HEK293T (cell line): ENCODE data around the gene ADAMTS13.

Experiments
- CTCF ChIA-PET: fragments of 350-600 bp; formaldehyde crosslinking; extraction: SDS; loops from one replicate; lab custom pipeline; 2021; ENCODE audit warnings: antibody characterized with exemption, inconsistent platforms; lab: Yijun Ruan, JAX
- POLR2A ChIA-PET: fragments of 350-600 bp; formaldehyde crosslinking; extraction: SDS; loops from one replicate; lab custom pipeline; 2020; ENCODE audit warnings: antibody characterized with exemption, inconsistent platforms; lab: Yijun Ruan, JAX
- DNase-seq: peaks from one replicate; pipeline ENCODE4 v3.0.0; 2012; ENCODE audit warnings: mixed read lengths; ENCODE audit errors: extremely low spot score
- ARNT ChIP-seq: fragments of 450-650 bp; IDR thresholded peaks from 2 replicates; pipeline ENCODE4 v1.6.1; 2017; ENCODE audit warnings: mild to moderate bottlenecking
- BHLHE40 ChIP-seq: fragments of 450-650 bp; IDR thresholded peaks from 2 replicates; pipeline ENCODE4 v1.6.1; 2016; ENCODE audit warnings: mild to moderate bottlenecking, moderate library complexity, borderline replicate concordance
- CTBP1 ChIP-seq: fragments of 450-650 bp; IDR thresholded peaks from 2 replicates; pipeline ENCODE4 v1.6.1; 2016; ENCODE audit warnings: borderline replicate concordance
- ELF4 ChIP-seq: fragments of 450-650 bp; IDR thresholded peaks from 2 replicates; pipeline ENCODE4 v1.6.1; 2017; ENCODE audit warnings: antibody characterized with exemption
- FOXA1 ChIP-seq: fragments of 450-650 bp; IDR thresholded peaks from 2 replicates; pipeline ENCODE4 v1.6.1; 2016; ENCODE audit warnings: mild to moderate bottlenecking
- FOXK2 ChIP-seq: fragments of 450-650 bp; IDR thresholded peaks from 2 replicates; pipeline ENCODE4 v1.6.1; 2016; ENCODE audit warnings: mild to moderate bottlenecking
- FOXM1 ChIP-seq: fragments of 450-650 bp; IDR thresholded peaks from 2 replicates; pipeline ENCODE4 v1.6.1; 2017; ENCODE audit warnings: mild to moderate bottlenecking, borderline replicate concordance
- HDGF ChIP-seq: fragments of 450-650 bp; IDR thresholded peaks from 2 replicates; pipeline ENCODE4 v1.6.1; 2017; ENCODE audit warnings: antibody characterized with exemption, borderline replicate concordance
- L3MBTL2 ChIP-seq: fragments of 450-650 bp; conservative IDR thresholded peaks from 2 replicates; pipeline ENCODE4 v1.6.1; 2016; ENCODE audit warnings: mild to moderate bottlenecking
- LEF1 ChIP-seq: fragments of 450-650 bp; IDR thresholded peaks from 2 replicates; pipeline ENCODE4 v1.6.1; 2017; ENCODE audit warnings: mild to moderate bottlenecking, borderline replicate concordance
- NFRKB ChIP-seq: fragments of 450-650 bp; IDR thresholded peaks from 2 replicates; pipeline ENCODE4 v1.6.1; 2016; ENCODE audit warnings: mild to moderate bottlenecking, moderate library complexity
- SP1 ChIP-seq: fragments of 450-650 bp; IDR thresholded peaks from 2 replicates; pipeline ENCODE4 v1.6.1; 2017
- SUZ12 ChIP-seq: fragments of 450-650 bp; IDR thresholded peaks from 2 replicates; pipeline ENCODE4 v1.6.1; 2016; ENCODE audit warnings: mild to moderate bottlenecking
- TARDBP ChIP-seq: fragments of 450-650 bp; IDR thresholded peaks from 2 replicates; pipeline ENCODE4 v1.6.1; 2016
- ZNF384 ChIP-seq: fragments of 450-650 bp; IDR thresholded peaks from 2 replicates; pipeline ENCODE4 v1.6.1; 2016
- TF ChIP-seq, protein P1 (sequence below): fragments of 450-650 bp; IDR thresholded peaks from 2 replicates; pipeline ENCODE4 v1.6.1; 2016

The ADAMTS13 gene

DNA sequence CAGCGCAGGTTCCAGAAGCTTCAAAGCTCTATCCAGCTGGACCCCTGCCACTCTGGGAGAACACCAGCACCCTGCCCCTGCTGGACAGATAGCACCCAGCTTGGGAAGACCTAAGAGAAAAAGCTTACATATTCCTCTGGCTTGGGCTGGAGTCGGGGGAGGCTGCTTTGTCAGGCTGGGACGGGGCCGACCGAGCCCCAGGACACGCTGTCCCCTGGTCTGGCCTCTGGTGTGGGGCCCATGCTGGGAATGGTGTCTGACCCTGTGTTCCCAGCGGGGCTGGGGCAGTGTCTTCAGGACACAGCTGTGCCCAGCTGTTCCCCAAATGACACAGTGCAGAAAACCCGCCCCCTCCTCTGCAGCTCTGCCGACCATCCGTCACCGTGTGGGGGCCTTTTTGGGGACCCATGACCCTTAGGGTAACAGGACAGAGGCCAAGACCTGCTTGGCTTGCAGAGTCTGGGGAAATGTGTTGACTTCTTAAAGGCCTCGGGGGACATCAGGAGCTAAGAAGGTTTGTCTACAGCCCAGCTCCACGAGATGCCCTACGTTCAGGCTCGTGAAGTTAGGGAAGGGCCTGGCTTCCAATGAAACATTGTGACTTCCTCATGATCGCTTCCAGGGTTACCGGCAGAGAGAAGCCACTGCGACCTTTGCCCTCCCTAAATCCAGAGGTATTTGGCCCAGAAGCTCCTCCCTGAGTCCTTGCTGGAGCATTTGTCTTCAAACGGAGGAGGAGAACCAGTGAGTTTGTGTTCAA, 77.1 kb downstream of the ADAMTS13 start:
- no peak for DNase-seq
- POLR2A ChIA-PET: no interaction called here
- CTCF ChIA-PET: no interaction called here
- TF ChIP-seq SUZ12 (no peak), BHLHE40 (no peak), ARNT (no peak), LEF1 (no peak)
- TF ChIP-seq, protein P1, sequence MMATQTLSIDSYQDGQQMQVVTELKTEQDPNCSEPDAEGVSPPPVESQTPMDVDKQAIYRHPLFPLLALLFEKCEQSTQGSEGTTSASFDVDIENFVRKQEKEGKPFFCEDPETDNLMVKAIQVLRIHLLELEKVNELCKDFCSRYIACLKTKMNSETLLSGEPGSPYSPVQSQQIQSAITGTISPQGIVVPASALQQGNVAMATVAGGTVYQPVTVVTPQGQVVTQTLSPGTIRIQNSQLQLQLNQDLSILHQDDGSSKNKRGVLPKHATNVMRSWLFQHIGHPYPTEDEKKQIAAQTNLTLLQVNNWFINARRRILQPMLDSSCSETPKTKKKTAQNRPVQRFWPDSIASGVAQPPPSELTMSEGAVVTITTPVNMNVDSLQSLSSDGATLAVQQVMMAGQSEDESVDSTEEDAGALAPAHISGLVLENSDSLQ: no peak

DNA sequence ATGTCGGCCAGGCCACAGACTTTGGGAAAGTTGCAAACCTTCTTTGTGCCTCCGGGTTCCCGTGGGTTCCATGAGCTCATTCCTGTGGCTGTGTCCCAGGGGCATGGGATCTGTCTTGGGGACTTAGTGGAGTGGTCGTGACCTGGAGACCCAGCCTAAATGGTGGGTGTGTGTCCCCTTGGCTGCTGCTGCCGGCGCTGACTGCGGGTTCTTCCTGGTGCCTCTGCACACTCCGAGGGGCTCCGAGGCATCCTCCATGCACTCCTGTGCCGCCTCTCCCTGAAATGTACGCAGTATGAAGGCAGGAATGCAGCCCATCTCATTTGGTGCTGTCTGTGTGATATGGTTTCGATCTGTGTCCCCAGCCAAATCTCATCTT, 77.7 kb downstream of the ADAMTS13 start:
- DNase-seq: no peak
- POLR2A ChIA-PET: no interaction called here
- TF ChIP-seq TARDBP (no peak), L3MBTL2 (no peak), ELF4 (no peak), NFRKB (no peak), HDGF (no peak), CTBP1 (no peak), LEF1 (no peak), ARNT (no peak), SP1 (no peak), FOXA1 (no peak), SUZ12 (no peak), FOXM1 (no peak)
- TF ChIP-seq, protein P1: no peak
- CTCF ChIA-PET: no interaction called here

DNA sequence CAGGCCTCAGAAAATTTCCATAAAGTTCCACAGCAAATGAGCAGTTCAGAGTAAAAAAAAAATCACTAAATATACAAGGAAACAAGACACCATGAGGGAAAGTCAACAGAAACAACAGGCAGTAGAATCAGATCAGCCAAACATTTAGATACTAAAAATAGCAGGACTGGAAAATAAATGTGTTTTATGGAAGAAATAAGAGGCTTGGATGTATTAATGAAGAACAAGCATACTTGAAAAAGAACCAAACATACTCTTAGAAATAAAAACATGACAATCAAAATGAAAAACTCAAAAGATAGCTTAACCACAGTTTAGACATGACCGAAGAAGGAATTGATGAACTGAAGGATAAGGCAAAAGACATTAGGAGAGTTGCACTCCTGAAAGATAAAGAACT, 79.9 kb downstream of the ADAMTS13 start:
- TF ChIP-seq L3MBTL2 (no peak), TARDBP (no peak), FOXM1 (no peak), BHLHE40 (no peak), ZNF384 (no peak), ARNT (no peak), NFRKB (no peak), CTBP1 (no peak), SUZ12 (no peak), FOXA1 (no peak), LEF1 (no peak)
- TF ChIP-seq, protein P1: no peak
- POLR2A ChIA-PET: no interaction called here

DNA sequence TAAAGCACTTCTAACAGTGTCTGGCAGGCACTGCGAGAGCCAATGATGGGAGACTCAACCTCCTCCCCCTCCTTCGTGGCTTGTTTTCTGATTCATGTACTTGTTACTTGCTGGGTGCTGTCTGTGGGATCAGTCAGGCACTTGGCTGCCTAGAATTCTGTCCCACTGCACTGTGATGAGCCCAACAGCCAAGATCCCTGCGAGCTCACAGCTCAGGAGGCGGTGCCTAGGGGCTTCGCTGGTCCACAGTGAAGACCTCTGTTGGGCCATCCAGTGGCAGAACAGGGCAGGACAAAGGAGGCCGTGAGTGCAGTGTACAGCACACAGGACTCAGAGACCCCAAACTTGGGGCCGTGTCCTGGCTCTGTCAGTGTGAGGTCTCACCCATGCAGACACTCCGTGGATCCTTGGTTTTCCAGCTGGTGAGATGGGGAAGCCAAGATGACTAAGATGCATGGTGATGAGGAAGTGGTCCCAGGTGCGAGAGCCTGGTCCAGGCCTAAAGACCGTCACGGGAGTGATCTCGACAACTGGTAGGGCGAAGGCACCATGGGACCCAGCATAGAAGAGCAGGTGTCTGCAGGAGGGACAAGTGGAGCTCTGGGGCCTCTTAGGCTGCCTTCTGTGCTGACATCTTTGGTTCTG, 83.1 kb downstream of the ADAMTS13 start:
- no peak for DNase-seq
- TF ChIP-seq LEF1 (no peak), CTBP1 (no peak)
- ChIA-PET CTCF (no interaction called here), POLR2A (no interaction called here)

More for the DNA sequence above, 79.9 kb downstream of the ADAMTS13 start:
- no peak for DNase-seq
- CTCF ChIA-PET: no interaction called here

DNA sequence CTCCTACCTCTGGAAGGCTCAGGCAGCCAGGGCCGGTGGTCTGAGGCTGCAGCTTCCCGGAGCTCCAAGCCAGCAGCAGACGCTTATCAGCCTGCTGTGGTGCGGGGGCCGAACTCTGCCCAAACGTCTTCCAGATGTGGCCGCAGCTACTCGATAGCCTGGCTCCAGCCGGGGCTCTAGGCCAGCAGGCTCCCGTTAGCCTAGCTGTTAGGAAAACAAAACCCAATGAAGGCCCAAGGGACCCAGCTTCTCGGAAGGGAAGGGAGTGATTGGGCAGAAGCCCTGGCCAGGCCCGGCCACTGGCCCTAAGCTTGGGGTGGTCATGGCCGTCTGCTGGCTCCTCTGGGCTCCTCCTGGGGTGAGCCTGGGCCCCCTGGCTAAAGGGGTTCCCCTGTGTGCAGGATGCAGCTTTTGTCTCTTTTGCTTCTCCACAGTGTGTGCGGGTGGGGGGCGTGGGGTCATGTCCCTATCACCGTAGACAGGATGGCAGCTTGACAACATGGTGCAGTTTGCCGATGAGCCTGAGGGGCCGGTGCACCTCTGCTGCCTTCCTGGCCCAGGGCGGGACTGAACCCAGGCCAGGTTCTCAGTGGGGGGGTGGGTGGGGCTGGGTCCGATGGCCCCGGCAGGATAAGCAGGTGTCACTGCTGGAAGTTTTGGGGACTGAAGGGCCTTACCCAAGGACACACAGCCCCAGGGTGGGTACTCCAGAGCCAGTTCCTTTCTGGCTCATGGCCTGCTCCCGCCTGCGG, 83.9 kb downstream of the ADAMTS13 start:
- TF ChIP-seq ARNT (no peak), NFRKB (no peak), L3MBTL2 (no peak), SUZ12 (no peak), HDGF (no peak), FOXK2 (no peak), FOXA1 (no peak), LEF1 (no peak), TARDBP (no peak), BHLHE40 (no peak), ZNF384 (no peak), ELF4 (no peak), SP1 (no peak), CTBP1 (no peak), FOXM1 (no peak)
- TF ChIP-seq, protein P1: no peak
- ChIA-PET POLR2A (no interaction called here), CTCF (no interaction called here)
- no peak for DNase-seq
